Measurements from ENCODE around the gene IL4. TPM values are rescaled to one million over a fixed set of nuclear protein-coding genes. Genes with fewer than 3 reads are reported as not detected.

The IL4 gene
- total RNA-seq, 1 experiment from 2014 or later: not detected

DNA sequence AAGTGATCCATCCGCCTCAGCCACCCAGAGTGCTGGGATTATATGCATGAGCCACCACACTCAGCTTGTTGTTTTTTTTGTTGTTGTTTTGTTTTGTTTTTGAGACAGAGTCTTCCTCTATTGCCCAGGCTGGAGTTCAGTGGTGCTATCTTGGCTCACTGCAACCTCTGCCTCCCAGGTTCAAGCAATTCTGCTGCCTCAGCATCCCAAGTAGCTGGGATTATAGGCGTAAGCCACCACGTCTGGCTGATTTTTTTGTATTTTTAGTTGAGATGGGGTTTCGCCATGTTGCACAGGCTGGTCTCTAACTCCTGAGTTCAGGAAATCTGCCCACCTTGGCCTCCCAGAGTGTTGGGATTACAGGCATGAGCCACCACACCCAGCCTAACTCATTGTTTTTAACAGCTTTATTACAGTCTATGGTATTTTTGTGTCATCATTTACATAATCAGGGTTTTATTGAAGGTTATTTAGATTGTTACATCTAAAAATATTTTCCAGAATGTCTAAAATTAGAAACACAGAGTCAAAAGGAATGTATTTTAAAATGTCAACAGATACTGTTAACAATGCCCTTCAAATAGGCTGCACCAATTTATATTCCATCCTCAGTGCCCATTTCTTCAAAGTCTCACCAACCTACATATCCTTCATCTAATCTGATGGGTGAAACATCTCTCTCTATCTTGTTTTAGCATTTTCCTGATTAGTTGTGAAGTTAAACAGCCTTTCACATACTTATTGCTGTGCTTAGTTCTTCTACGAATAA is 44.9 kb downstream of the IL4 start:
- Histone ChIP-seq H3K27me3 (no peaks in the 10 kb centered on the region), H3K36me3 (peaks cover 23% of the 10 kb centered on the region), H3K4me3 (no peak overlapping the region), H3K9me3 (0 out of 2 replicates have a peak, but pooled peaks cover 4% of the 10 kb centered on the region)
- no peak for DNase-seq

DNA sequence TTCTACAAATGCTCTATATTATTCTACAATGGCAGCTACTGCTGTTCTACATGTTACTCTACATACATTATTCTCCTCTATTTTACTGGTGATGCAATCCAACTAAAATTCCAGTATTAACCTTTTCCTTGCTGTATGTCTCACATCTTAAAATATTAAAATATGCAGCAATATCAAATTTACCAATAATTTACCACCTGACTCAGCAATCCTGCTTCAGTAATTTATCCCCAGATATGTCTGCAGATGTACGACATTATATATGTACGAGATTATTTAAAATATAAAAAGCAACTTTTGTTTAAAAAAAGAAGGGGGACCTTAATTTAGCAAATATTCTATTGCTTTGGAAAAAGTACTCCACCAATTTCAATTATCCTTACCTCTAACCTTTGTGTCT is 52.0 kb downstream of the IL4 start:
- Histone ChIP-seq H3K9me3 (0 out of 2 replicates have a peak, but pooled peaks cover 4% of the 10 kb centered on the region), H3K27me3 (no peaks in the 10 kb centered on the region), H3K36me3 (peaks cover 18% of the 10 kb centered on the region), H3K4me3 (no peak overlapping the region)
- DNase-seq: no peak

DNA sequence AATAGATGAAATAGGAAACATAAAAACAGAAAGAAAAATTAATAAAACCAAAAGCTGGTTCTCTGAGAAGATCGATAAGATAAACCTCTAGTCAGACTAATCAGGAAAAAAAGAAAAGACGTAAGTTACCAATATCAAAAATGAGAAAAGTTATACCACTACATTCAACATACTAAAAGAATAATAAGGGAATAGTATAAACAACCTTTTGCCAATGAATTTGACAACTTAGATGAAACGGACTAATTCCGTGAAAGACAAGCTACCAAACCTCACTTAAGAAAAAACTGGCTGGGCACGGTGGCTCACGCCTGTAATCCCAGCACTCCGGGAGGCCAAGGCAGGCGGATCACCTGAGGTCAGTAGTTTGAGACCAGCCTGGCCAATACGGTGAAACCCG is 56.1 kb downstream of the IL4 start:
- H3K4me3 ChIP-seq: no peak overlapping the region
- no peaks in the 10 kb centered on the region for H3K9me3 ChIP-seq
- no peaks in the 10 kb centered on the region for H3K27me3 ChIP-seq
- peaks cover 14% of the 10 kb centered on the region for H3K36me3 ChIP-seq
- no peak for DNase-seq

Other genes with a start within 250 kb of the IL4 start
- gene IRF1, start 183.2 kb upstream of the IL4 start, total RNA-seq (2014; rRNA removed; shearing (Covaris generic); ENCODE audit: low replicate concordance): 14.2 and 34.7 TPM in 2 replicates
- gene IL5, start 130.5 kb upstream of the IL4 start, total RNA-seq (2014; rRNA removed; shearing (Covaris generic); ENCODE audit: low replicate concordance): not detected in 2 replicates
- 35.7 and 47.7 TPM in 2 replicates for gene RAD50, start 117.0 kb upstream of the IL4 start, total RNA-seq (2014; rRNA removed; shearing (Covaris generic); ENCODE audit: low replicate concordance)
- gene IL13, start 15.8 kb upstream of the IL4 start, total RNA-seq (2014; rRNA removed; shearing (Covaris generic); ENCODE audit: low replicate concordance): not detected in 2 replicates
- 5.3 and 6.2 TPM in 2 replicates for gene KIF3A, start 63.6 kb downstream of the IL4 start, total RNA-seq (2014; rRNA removed; shearing (Covaris generic); ENCODE audit: low replicate concordance)
- 0.27 TPM in 1 of 2 replicates, not detected in the other for gene CCNI2, start 73.4 kb downstream of the IL4 start, total RNA-seq (2014; rRNA removed; shearing (Covaris generic); ENCODE audit: low replicate concordance)
- 36.9 and 53.8 TPM in 2 replicates for gene SEPTIN8, start 103.2 kb downstream of the IL4 start, total RNA-seq (2014; rRNA removed; shearing (Covaris generic); ENCODE audit: low replicate concordance)
- gene SOWAHA, start 139.3 kb downstream of the IL4 start, total RNA-seq (2014; rRNA removed; shearing (Covaris generic); ENCODE audit: low replicate concordance): not detected in 2 replicates
- 8.6 and 16.4 TPM in 2 replicates for gene SHROOM1, start 156.7 kb downstream of the IL4 start, total RNA-seq (2014; rRNA removed; shearing (Covaris generic); ENCODE audit: low replicate concordance)
- gene GDF9, start 192.5 kb downstream of the IL4 start, total RNA-seq (2014; rRNA removed; shearing (Covaris generic); ENCODE audit: low replicate concordance): 0.15 TPM in 1 of 2 replicates, not detected in the other
- gene UQCRQ, start 192.7 kb downstream of the IL4 start, total RNA-seq (2014; rRNA removed; shearing (Covaris generic); ENCODE audit: low replicate concordance): 388 and 1,689 TPM in 2 replicates
- 1.4 TPM in 1 of 2 replicates, not detected in the other for gene LEAP2, start 199.7 kb downstream of the IL4 start, total RNA-seq (2014; rRNA removed; shearing (Covaris generic); ENCODE audit: low replicate concordance)